ENCODE data around the gene LIG1.
A peak's percentile ranks its signal among the peaks of the same experiment; 100 is the strongest.

Gene LIG1

GRCh38 chr19:48158210-48158790, 11.8 kb downstream of the LIG1 start:
- Histone ChIP-seq H3K4me3 (ENCODE audit: low read depth, low read length) (no peak overlapping the region), H3K36me3 (peaks cover 80% of the 10 kb centered on the region), H3K27me3 (ENCODE audit: insufficient read depth, low read depth, severe bottlenecking) (no peaks in the 10 kb centered on the region), H3K27ac (no peak overlapping the region), H3K9me3 (ENCODE audit: severe bottlenecking) (no peaks in the 10 kb centered on the region)
- DNase-seq = no peak
- TF ChIP-seq, protein P1, sequence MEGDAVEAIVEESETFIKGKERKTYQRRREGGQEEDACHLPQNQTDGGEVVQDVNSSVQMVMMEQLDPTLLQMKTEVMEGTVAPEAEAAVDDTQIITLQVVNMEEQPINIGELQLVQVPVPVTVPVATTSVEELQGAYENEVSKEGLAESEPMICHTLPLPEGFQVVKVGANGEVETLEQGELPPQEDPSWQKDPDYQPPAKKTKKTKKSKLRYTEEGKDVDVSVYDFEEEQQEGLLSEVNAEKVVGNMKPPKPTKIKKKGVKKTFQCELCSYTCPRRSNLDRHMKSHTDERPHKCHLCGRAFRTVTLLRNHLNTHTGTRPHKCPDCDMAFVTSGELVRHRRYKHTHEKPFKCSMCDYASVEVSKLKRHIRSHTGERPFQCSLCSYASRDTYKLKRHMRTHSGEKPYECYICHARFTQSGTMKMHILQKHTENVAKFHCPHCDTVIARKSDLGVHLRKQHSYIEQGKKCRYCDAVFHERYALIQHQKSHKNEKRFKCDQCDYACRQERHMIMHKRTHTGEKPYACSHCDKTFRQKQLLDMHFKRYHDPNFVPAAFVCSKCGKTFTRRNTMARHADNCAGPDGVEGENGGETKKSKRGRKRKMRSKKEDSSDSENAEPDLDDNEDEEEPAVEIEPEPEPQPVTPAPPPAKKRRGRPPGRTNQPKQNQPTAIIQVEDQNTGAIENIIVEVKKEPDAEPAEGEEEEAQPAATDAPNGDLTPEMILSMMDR (IDR thresholded peaks at IDR 0.05; ENCODE audit: low read depth, low read length) = no peak

DNA sequence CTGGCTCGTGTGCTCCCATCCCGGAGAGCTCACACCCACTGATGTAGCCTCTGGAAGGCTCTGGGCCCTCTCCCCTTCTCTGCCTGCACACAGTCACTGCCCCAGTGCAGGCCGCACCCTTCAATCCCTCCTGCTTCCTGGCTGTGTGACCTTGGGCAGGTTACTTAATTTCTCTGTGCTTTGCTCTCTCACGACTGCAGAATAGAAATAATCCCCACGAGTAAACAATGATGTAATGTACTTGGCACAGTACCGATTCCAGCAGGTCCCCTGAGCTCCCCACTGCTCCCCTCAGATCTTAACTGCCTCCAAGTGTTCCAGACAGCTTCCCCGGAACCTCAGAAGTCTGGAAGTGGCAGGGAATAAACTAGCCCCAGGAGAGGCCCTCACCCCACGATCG, 16.1 kb downstream of the LIG1 start:
- TF ChIP-seq, protein P1 (IDR thresholded peaks at IDR 0.05; ENCODE audit: low read depth, low read length) = no peak
- Histone ChIP-seq H3K27ac (no peak overlapping the region), H3K36me3 (peaks cover 73% of the 10 kb centered on the region), H3K4me3 (ENCODE audit: low read depth, low read length) (no peak overlapping the region), H3K27me3 (ENCODE audit: insufficient read depth, low read depth, severe bottlenecking) (no peaks in the 10 kb centered on the region), H3K9me3 (ENCODE audit: severe bottlenecking) (no peaks in the 10 kb centered on the region)
- DNase-seq = no peak

- Histone ChIP-seq H3K9me3 (ENCODE audit: severe bottlenecking) (no peaks in the 10 kb centered on the region), H3K36me3 (peaks cover 73% of the 10 kb centered on the region), H3K27ac (no peak overlapping the region), H3K27me3 (ENCODE audit: insufficient read depth, low read depth, severe bottlenecking) (no peaks in the 10 kb centered on the region), H3K4me3 (ENCODE audit: low read depth, low read length) (no peak overlapping the region)
- TF ChIP-seq, protein P1 (IDR thresholded peaks at IDR 0.05; ENCODE audit: low read depth, low read length) = peak; percentile 40; the same call in 1 of the 2 replicates
- peak; percentile 56 for DNase-seq
These were observed 17.6 kb downstream of the LIG1 start for GRCh38 chr19:48152551-48152950.

DNA sequence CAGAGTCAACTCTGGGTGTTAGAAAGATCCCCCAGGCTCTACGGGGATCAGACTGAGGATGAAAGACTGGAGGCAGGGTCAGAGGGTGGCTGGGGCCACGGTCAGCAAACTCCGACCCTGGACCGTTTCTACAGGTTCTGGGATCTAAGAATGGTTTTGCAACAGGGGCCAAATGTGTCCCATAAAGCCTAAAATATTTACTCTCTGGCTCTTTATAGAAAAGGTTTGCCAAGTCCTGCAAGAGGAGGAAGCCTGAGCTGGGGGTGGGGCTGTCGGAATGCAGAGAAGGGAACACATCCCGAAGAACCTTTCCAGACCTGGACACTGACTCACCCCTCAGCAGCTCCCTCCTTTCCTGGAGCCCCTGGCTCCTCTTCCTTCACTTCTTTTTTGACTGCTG, 20.7 kb downstream of the LIG1 start:
- H3K4me3 ChIP-seq (ENCODE audit: low read depth, low read length) = no peak overlapping the region
- H3K27me3 ChIP-seq (ENCODE audit: insufficient read depth, low read depth, severe bottlenecking) = no peaks in the 10 kb centered on the region
- H3K27ac ChIP-seq = no peak overlapping the region
- no peaks in the 10 kb centered on the region for H3K9me3 ChIP-seq (ENCODE audit: severe bottlenecking)
- TF ChIP-seq, protein P1 (IDR thresholded peaks at IDR 0.05; ENCODE audit: low read depth, low read length) = no peak
- no peak for DNase-seq
- H3K36me3 ChIP-seq = peaks cover 68% of the 10 kb centered on the region

DNA sequence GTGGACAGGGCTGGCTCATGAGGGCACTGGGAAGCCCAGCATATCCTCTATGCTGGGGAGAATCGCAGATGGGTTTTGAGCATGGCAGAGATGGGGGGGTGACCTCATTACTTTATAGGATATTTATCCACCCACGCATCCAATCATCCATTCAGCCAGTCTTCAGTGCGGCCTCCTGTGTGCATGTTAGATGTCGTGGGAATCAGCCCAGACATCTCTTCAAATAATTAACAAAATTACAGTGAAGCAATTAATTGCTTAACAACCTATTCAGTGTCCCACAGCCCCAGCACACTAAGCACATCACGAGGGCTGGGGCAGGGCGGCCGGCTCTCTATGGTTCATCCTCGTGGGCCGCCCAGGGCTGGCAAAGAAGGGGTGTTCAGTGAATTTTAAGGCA, 21.6 kb downstream of the LIG1 start:
- no peak overlapping the region for H3K4me3 ChIP-seq (ENCODE audit: low read depth, low read length)
- TF ChIP-seq, protein P1 (IDR thresholded peaks at IDR 0.05; ENCODE audit: low read depth, low read length) = no peak
- no peaks in the 10 kb centered on the region for H3K9me3 ChIP-seq (ENCODE audit: severe bottlenecking)
- H3K36me3 ChIP-seq = peaks cover 74% of the 10 kb centered on the region
- no peak for DNase-seq
- H3K27me3 ChIP-seq (ENCODE audit: insufficient read depth, low read depth, severe bottlenecking) = no peaks in the 10 kb centered on the region
- H3K27ac ChIP-seq = no peak overlapping the region

- DNase-seq = peak; percentile 40
- Histone ChIP-seq H3K4me3 (ENCODE audit: low read depth, low read length) (no peak overlapping the region), H3K27me3 (ENCODE audit: insufficient read depth, low read depth, severe bottlenecking) (no peaks in the 10 kb centered on the region), H3K36me3 (peaks cover 81% of the 10 kb centered on the region), H3K9me3 (ENCODE audit: severe bottlenecking) (no peaks in the 10 kb centered on the region), H3K27ac (no peak overlapping the region)
- TF ChIP-seq, protein P1 (IDR thresholded peaks at IDR 0.05; ENCODE audit: low read depth, low read length) = no peak
These were observed 22.5 kb downstream of the LIG1 start for GRCh38 chr19:48147597-48148175.

All from WERI-Rb-1 (cell line).